OCI-LY3 (cell line): ENCODE measurements around the gene TPO.

Experiments used
- H2AFZ ChIP-seq: fragments of 200-600, 300-600 bp; shearing (Covaris generic); 2 replicates; pipeline ENCODE4 v1.6.0; 2014; ENCODE audit warnings: antibody characterized with exemption, low read depth, low read length
- H3K27ac ChIP-seq: fragments of 200-600, 300-600 bp; sonication (generic); 2 replicates; pipeline ENCODE4 v1.5.1; 2014; ENCODE audit warnings: mild to moderate bottlenecking, low read length, moderate library complexity, mixed read lengths
- H3K27me3 ChIP-seq: fragments of 200-600, 300-600 bp; sonication (generic); 2 replicates; pipeline ENCODE4 v1.6.1; 2014; ENCODE audit warnings: low read depth, low read length, mixed read lengths
- H3K36me3 ChIP-seq: fragments of 200-600, 300-600 bp; sonication (generic); replicated peaks from 2 replicates; pipeline ENCODE3; 2014; ENCODE audit warnings: low read depth, low read length, mixed read lengths
- H3K4me1 ChIP-seq: fragments of 300-600, 200-600 bp; sonication (generic); 2 replicates; pipeline ENCODE4 v1.6.1; 2014; ENCODE audit warnings: low read length, mixed read lengths
- H3K4me2 ChIP-seq: fragments of 200-600, 300-600 bp; sonication (generic); 2 replicates; pipeline ENCODE4 v1.6.1; 2014; ENCODE audit warnings: low read length, mixed read lengths
- H3K4me3 ChIP-seq: fragments of 300-600, 200-600 bp; sonication (generic); 2 replicates; pipeline ENCODE4 v1.5.1; 2014; ENCODE audit warnings: antibody characterized with exemption, mild to moderate bottlenecking, low read length, moderate library complexity
- H3K79me2 ChIP-seq: fragments of 300-600, 200-600 bp; shearing (Covaris generic); 2 replicates; pipeline ENCODE4 v1.6.1; 2014; ENCODE audit warnings: mild to moderate bottlenecking, low read length, mixed read lengths
- H3K9ac ChIP-seq: fragments of 300-600, 200-600 bp; shearing (Covaris generic); 2 replicates; pipeline ENCODE4 v1.6.0; 2014; ENCODE audit warnings: mild to moderate bottlenecking, low read length, moderate library complexity
- H3K9me3 ChIP-seq: fragments of 200-600, 300-600 bp; shearing (Covaris generic); 2 replicates; pipeline ENCODE4 v1.6.1; 2014; ENCODE audit warnings: low read length, mixed read lengths; ENCODE audit not compliant: insufficient read depth
- H4K20me1 ChIP-seq: fragments of 200-600, 300-600 bp; sonication (generic); 2 replicates; pipeline ENCODE4 v1.6.1; 2016; ENCODE audit warnings: low read length, mixed read lengths; ENCODE audit not compliant: insufficient read depth
- EZH2phosphoT487 ChIP-seq: fragments of 200-600 bp; shearing (Covaris generic); IDR thresholded peaks from 2 replicates; pipeline ENCODE4 v1.6.1; 2018; ENCODE audit warnings: antibody characterized with exemption, mixed run types, low read depth
- TF ChIP-seq, protein P1 (sequence below): fragments of 200-600, 300-600 bp; sonication (generic); IDR thresholded peaks from 2 replicates; pipeline ENCODE4 v1.5.1; 2014; ENCODE audit warnings: antibody characterized with exemption, low read length, low read depth

TPO gene

DNA sequence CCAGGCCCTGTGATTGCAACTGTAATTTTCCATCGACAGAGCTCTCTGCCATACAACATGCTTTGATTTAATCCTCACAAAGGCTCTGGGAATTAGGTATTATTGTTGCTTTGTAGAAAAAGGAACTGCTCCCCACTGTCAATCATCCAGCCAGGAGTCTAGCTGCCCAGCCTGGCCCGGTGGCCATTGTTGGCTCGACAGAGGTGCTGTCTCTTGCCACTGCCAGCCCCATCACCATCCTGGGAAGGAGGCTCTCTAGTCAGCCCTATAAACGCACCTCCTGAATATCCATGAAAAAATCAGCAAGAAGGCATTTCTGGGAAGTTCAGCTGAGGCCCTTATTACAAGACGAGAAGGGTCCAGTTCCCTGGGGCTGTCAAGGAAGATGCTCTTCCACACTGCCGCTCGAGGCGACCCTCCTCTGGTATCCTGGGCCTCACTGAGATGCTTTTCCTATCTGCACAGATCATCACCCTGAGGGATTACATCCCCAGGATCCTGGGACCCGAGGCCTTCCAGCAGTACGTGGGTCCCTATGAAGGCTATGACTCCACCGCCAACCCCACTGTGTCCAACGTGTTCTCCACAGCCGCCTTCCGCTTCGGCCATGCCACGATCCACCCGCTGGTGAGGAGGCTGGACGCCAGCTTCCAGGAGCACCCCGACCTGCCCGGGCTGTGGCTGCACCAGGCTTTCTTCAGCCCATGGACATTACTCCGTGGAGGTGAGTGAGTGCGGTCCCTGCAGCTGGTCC, 71.0 kb downstream of the TPO start:
- Histone ChIP-seq H3K27me3 (no peaks in the 10 kb centered on the region), H3K27ac (no peak overlapping the region)

DNA sequence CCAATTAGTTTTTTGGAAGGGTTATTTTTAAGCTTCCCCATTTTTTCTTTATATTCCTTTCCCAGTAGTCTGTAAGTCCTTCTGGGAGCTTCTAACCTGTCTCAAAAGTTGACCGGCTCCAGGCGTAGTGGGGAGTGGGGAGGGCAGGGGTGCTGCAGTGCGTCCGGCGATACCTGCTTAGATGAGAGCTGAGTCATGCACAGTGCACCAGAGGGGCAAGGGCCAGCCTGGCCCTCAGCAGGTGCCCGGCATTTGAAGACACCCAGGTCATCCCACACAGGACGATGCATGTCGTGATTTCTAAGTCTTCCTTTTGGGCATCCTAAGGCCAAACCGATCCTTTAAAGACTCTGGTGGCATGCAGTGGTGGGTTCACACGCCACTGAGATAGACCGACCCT, 73.4 kb downstream of the TPO start:
- no peak overlapping the region for H2AFZ ChIP-seq
- H3K36me3 ChIP-seq = no peaks in the 10 kb centered on the region
- no peak overlapping the region for H3K4me3 ChIP-seq
- H3K9me3 ChIP-seq = no peaks in the 10 kb centered on the region
- H3K79me2 ChIP-seq = no peaks in the 10 kb centered on the region
- TF ChIP-seq, protein P1, sequence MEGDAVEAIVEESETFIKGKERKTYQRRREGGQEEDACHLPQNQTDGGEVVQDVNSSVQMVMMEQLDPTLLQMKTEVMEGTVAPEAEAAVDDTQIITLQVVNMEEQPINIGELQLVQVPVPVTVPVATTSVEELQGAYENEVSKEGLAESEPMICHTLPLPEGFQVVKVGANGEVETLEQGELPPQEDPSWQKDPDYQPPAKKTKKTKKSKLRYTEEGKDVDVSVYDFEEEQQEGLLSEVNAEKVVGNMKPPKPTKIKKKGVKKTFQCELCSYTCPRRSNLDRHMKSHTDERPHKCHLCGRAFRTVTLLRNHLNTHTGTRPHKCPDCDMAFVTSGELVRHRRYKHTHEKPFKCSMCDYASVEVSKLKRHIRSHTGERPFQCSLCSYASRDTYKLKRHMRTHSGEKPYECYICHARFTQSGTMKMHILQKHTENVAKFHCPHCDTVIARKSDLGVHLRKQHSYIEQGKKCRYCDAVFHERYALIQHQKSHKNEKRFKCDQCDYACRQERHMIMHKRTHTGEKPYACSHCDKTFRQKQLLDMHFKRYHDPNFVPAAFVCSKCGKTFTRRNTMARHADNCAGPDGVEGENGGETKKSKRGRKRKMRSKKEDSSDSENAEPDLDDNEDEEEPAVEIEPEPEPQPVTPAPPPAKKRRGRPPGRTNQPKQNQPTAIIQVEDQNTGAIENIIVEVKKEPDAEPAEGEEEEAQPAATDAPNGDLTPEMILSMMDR = no peak
- no peak for TF ChIP-seq EZH2phosphoT487
- H3K4me1 ChIP-seq = no peaks in the 10 kb centered on the region
- H3K4me2 ChIP-seq = no peak overlapping the region
- no peak overlapping the region for H3K27ac ChIP-seq
- no peaks in the 10 kb centered on the region for H3K27me3 ChIP-seq
- no peaks in the 10 kb centered on the region for H4K20me1 ChIP-seq
- no peak overlapping the region for H3K9ac ChIP-seq

More for the DNA sequence above, 71.0 kb downstream of the TPO start:
- no peaks in the 10 kb centered on the region for H3K4me1 ChIP-seq
- TF ChIP-seq EZH2phosphoT487 = no peak
- TF ChIP-seq, protein P1 = no peak
- H3K4me2 ChIP-seq = no peak overlapping the region
- H3K9ac ChIP-seq = no peak overlapping the region
- H3K79me2 ChIP-seq = no peaks in the 10 kb centered on the region
- H3K9me3 ChIP-seq = no peaks in the 10 kb centered on the region
- H4K20me1 ChIP-seq = no peaks in the 10 kb centered on the region
- no peak overlapping the region for H3K4me3 ChIP-seq
- no peaks in the 10 kb centered on the region for H3K36me3 ChIP-seq
- H2AFZ ChIP-seq = no peak overlapping the region

- Histone ChIP-seq H2AFZ (no peak overlapping the region), H3K9ac (no peak overlapping the region), H3K79me2 (no peaks in the 10 kb centered on the region), H3K4me3 (no peak overlapping the region), H3K9me3 (no peaks in the 10 kb centered on the region), H3K27ac (no peak overlapping the region), H3K36me3 (no peaks in the 10 kb centered on the region), H3K27me3 (no peaks in the 10 kb centered on the region), H4K20me1 (no peaks in the 10 kb centered on the region), H3K4me1 (no peaks in the 10 kb centered on the region), H3K4me2 (no peak overlapping the region)
- TF ChIP-seq EZH2phosphoT487 = no peak
- TF ChIP-seq, protein P1 = no peak
These were observed 74.5 kb downstream of the TPO start for GRCh38 chr2:1487758-1488157.

GRCh38 chr2:1488181-1488671, 75.0 kb downstream of the TPO start:
- Histone ChIP-seq H3K4me2 (no peak overlapping the region), H3K4me3 (no peak overlapping the region), H3K9me3 (no peaks in the 10 kb centered on the region), H3K9ac (no peak overlapping the region), H4K20me1 (no peaks in the 10 kb centered on the region), H3K4me1 (no peaks in the 10 kb centered on the region), H3K36me3 (no peaks in the 10 kb centered on the region), H2AFZ (no peak overlapping the region), H3K79me2 (no peaks in the 10 kb centered on the region), H3K27me3 (no peaks in the 10 kb centered on the region), H3K27ac (no peak overlapping the region)
- TF ChIP-seq, protein P1 = no peak
- no peak for TF ChIP-seq EZH2phosphoT487
